HepG2 (cell line): ENCODE measurements around the gene SPTBN2. TPM values are rescaled to one million over a fixed set of nuclear protein-coding genes. Genes with fewer than 3 reads are reported as not detected.

ENCODE experiments used
- ARNTL ChIP-seq: sonication (generic); formaldehyde crosslinking; IDR thresholded peaks from 2 replicates; pipeline ENCODE4 v1.4.0; 2020; ENCODE audit warnings: mild to moderate bottlenecking, missing genetic modification reagents
- HDAC6 ChIP-seq: fragments of 200-600 bp; sonication (generic); IDR thresholded peaks from 2 replicates; pipeline ENCODE4 v1.7.0; 2017; ENCODE audit warnings: mild to moderate bottlenecking, antibody characterized with exemption, low read length, low read depth
- KDM3A ChIP-seq: IDR thresholded peaks from 2 replicates; pipeline ENCODE4 v1.6.1; 2018; ENCODE audit warnings: low read depth, missing compliant biosample characterization
- KLF9 ChIP-seq: IDR thresholded peaks from 2 replicates; pipeline ENCODE4 v1.6.1; 2016; ENCODE audit warnings: low read depth
- KMT2B ChIP-seq: IDR thresholded peaks from 2 replicates; pipeline ENCODE4 v1.6.1; 2016; ENCODE audit warnings: missing genetic modification reagents, missing compliant biosample characterization
- MAF1 ChIP-seq: sonication (generic); formaldehyde crosslinking; IDR thresholded peaks from 2 replicates; pipeline ENCODE4 v1.5.0; 2020; ENCODE audit warnings: missing genetic modification reagents, borderline replicate concordance
- MAZ ChIP-seq, 2 experiments: sonication (generic) in 1 of 2; formaldehyde crosslinking in 1 of 2; IDR thresholded peaks; 2 replicates each; pipeline versions ENCODE4 v1.5.0 to v1.6.1; 2012 to 2020; ENCODE audit warnings: low read depth in 2 of 2, mild to moderate bottlenecking in 2 of 2, borderline replicate concordance in 1 of 2, improper control_type of control experiment in 1 of 2, low read length in 1 of 2, missing genetic modification reagents in 1 of 2, moderate library complexity in 1 of 2
- MTF2 ChIP-seq: sonication (generic); formaldehyde crosslinking; IDR thresholded peaks from 2 replicates; pipeline ENCODE4 v1.5.0; 2020; ENCODE audit warnings: missing genetic modification reagents, borderline replicate concordance
- MXD1 ChIP-seq: sonication (generic); formaldehyde crosslinking; IDR thresholded peaks from 2 replicates; pipeline ENCODE4 v1.4.0; 2020; ENCODE audit warnings: mild to moderate bottlenecking, missing genetic modification reagents
- PRDM4 ChIP-seq: sonication (generic); formaldehyde crosslinking; IDR thresholded peaks from 2 replicates; pipeline ENCODE4 v1.9.0; 2021; ENCODE audit warnings: missing genetic modification reagents, borderline replicate concordance
- RNF219 ChIP-seq: sonication (generic); formaldehyde crosslinking; IDR thresholded peaks from 2 replicates; pipeline ENCODE4 v1.5.0; 2020; ENCODE audit warnings: mild to moderate bottlenecking, missing genetic modification reagents
- TBX3 ChIP-seq: fragments of 450-650 bp; IDR thresholded peaks from 2 replicates; pipeline ENCODE4 v1.6.1; 2017; ENCODE audit warnings: antibody characterized with exemption, mild to moderate bottlenecking, inconsistent platforms, borderline replicate concordance
- THAP11 ChIP-seq: IDR thresholded peaks from 2 replicates; pipeline ENCODE4 v1.6.1; 2016; ENCODE audit warnings: missing biosample characterization, missing genetic modification reagents
- ZBTB39 ChIP-seq: sonication (generic); formaldehyde crosslinking; IDR thresholded peaks from 2 replicates; pipeline ENCODE4 v1.5.0; 2020; ENCODE audit warnings: missing genetic modification reagents
- ZFP36 ChIP-seq: fragments of 150-350 bp; IDR thresholded peaks from 2 replicates; pipeline ENCODE4 v1.6.1; 2018; ENCODE audit warnings: borderline replicate concordance, low read length, low read depth; ENCODE audit not compliant: partially characterized antibody
- ZFP62 ChIP-seq: sonication (generic); formaldehyde crosslinking; IDR thresholded peaks from 2 replicates; pipeline ENCODE4 v1.4.0; 2020; ENCODE audit warnings: missing genetic modification reagents
- ZNF121 ChIP-seq: sonication (generic); formaldehyde crosslinking; IDR thresholded peaks from 2 replicates; pipeline ENCODE4 v1.5.0; 2020; ENCODE audit warnings: mild to moderate bottlenecking, missing genetic modification reagents
- ZNF276 ChIP-seq: sonication (generic); formaldehyde crosslinking; IDR thresholded peaks from 2 replicates; pipeline ENCODE4 v1.4.0; 2020; ENCODE audit warnings: mild to moderate bottlenecking, low read depth, missing genetic modification reagents
- ZNF326 ChIP-seq: sonication (generic); formaldehyde crosslinking; IDR thresholded peaks from 2 replicates; pipeline ENCODE4 v1.4.0; 2020; ENCODE audit warnings: missing genetic modification reagents, borderline replicate concordance
- polyA plus RNA-seq, 8 experiments: library from polyadenylated mRNA; depleted of rRNA in 3 of 8; stranded (reverse) in 7 of 8; unstranded in 1 of 8; fragments of >200 nt; fragmentation: Illumina TruSeq in 4 of 8; extraction: Trizol in 4 of 8; gene quantifications; 2 replicates each; pipeline versions ENCODE4 v1.2.1 to v1.2.3, GENCODE V29; 2011 to 2016; ENCODE audit warnings: low read depth in 4 of 8, missing spikeins in 1 of 8, mixed read lengths in 1 of 8; ENCODE audit not compliant: insufficient read depth in 1 of 8
- total RNA-seq, 5 experiments: library from RNA; depleted of rRNA; stranded (reverse); fragments of >200 nt; fragmentation: Illumina TruSeq; extraction: Trizol; gene quantifications; 2 replicates each; pipeline ENCODE4 v1.2.3, GENCODE V29; 2016; ENCODE audit warnings: low read depth in 1 of 5

The SPTBN2 gene
- total and polyA plus RNA-seq, 2 of the 13 experiments (the other 11 are each of a cell fraction or from before 2014, with no cell fraction given) = 0.65 to 4.0 TPM

- TF ChIP-seq TBX3 (no peak), KMT2B (CRISPR knock-in tag) (peak; percentile 67), MAZ (IDR thresholded peaks at IDR 0.05; ENCODE audit: borderline replicate concordance, low read depth, low read length) (no peak), MAZ (CRISPR knock-in tag; IDR thresholded peaks at IDR 0.05; ENCODE audit: low read depth) (peak; percentile 57; the same call in 1 of the 2 replicates), ZNF326 (no peak), ZNF121 (CRISPR knock-in tag) (no peak), KLF9 (CRISPR knock-in tag) (no peak), ZNF276 (CRISPR knock-in tag) (no peak), KDM3A (CRISPR knock-in tag) (no peak), THAP11 (CRISPR knock-in tag) (peak; percentile 74), ARNTL (CRISPR knock-in tag) (no peak), RNF219 (CRISPR knock-in tag) (0 out of 2 replicates have a peak, but pooled peaks have one; percentile 25), ZBTB39 (CRISPR knock-in tag) (0 out of 2 replicates have a peak, but pooled peaks have one; percentile 31), PRDM4 (no peak), ZFP36 (no peak), MAF1 (CRISPR knock-in tag) (no peak), ZFP62 (CRISPR knock-in tag) (no peak), HDAC6 (no peak), MXD1 (CRISPR knock-in tag) (peak; percentile 77), MTF2 (CRISPR knock-in tag) (no peak)
Measured at GRCh38 chr11:66638177-66639065, 90.6 kb downstream of the SPTBN2 start, which contains the start of gene RBM4 (continued).
